ENCODE data around the gene RERE.

RERE gene

DNA sequence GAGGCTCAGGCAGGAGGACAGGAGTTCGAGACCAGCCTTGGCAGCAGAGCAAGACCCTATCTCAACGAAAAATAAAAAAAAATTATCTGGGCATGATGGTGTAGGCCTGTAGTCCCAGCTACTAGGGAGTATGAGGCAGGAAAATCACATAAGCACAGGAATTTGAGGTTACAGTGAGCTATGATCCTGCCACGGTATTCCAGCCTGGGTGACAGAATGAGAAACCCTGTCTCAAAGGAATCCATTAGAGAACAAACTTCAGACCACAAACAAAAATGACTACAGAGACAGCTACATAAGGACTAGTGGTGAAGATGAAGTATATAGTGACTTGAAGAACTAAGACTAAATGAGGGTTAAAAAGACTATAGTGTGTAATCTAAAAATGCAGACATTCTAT lies 233.1 kb downstream of the RERE start:
- H3K27ac ChIP-seq (ENCODE audit: low read depth, low read length): no peak overlapping the region
- H3K9ac ChIP-seq (ENCODE audit: low read length): no peak overlapping the region
- H3K36me3 ChIP-seq (ENCODE audit: control insufficient read depth, insufficient read depth, low read length): no peaks in the 10 kb centered on the region
- no peak overlapping the region for H3K4me3 ChIP-seq (ENCODE audit: low read length)
- H3K4me1 ChIP-seq (ENCODE audit: control insufficient read depth, insufficient read depth, low read length): no peaks in the 10 kb centered on the region
- H3K27me3 ChIP-seq (ENCODE audit: control insufficient read depth, insufficient read depth, low read length): no peaks in the 10 kb centered on the region

DNA sequence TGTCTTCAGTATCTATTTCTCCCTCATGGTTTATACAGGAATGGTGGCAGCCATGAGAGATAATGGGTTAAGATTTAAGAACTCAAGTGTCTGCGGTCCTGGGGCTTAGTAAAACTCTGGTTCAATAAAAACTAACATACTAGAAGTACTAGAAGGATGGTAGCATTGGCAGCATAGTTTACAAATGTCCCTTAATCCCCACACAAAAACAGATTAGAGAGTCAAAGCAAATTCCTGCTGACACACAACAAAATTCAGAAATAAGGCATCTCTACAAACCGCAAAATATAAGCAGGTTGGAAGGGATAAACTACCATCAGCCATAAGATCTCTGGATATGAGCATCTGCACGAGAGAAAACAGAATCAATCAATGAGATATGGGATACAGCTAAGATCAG lies 234.4 kb downstream of the RERE start:
- Histone ChIP-seq H3K27ac (ENCODE audit: low read depth, low read length) (no peak overlapping the region), H3K9ac (ENCODE audit: low read length) (no peak overlapping the region)

DNA sequence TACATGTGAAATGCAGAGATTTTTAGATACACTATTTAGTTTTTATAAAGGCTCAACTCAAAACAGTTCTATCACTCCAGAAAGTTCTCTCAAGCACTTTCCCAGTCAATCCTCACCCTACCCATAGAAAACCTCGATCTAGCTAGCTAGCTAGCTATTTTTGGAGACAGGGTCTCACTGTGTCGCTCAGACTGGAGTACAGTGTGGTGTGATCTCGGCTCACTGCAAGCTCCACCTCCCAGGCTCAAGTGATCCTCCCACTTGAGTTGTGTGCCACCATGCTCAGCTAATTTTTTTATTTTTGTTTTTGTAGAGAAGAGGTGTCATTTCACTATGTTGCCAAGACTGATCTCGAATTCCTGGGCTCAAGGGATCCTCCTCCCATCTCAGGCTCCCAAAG lies 236.9 kb downstream of the RERE start:
- Histone ChIP-seq H3K9ac (ENCODE audit: low read length) (no peak overlapping the region), H3K36me3 (ENCODE audit: control insufficient read depth, insufficient read depth, low read length) (no peaks in the 10 kb centered on the region), H3K4me1 (ENCODE audit: control insufficient read depth, insufficient read depth, low read length) (no peaks in the 10 kb centered on the region), H3K4me3 (ENCODE audit: low read length) (no peak overlapping the region), H3K27me3 (ENCODE audit: control insufficient read depth, insufficient read depth, low read length) (no peaks in the 10 kb centered on the region), H3K27ac (ENCODE audit: low read depth, low read length) (no peak overlapping the region)

More for the DNA sequence above, 234.4 kb downstream of the RERE start:
- H3K27me3 ChIP-seq (ENCODE audit: control insufficient read depth, insufficient read depth, low read length): no peaks in the 10 kb centered on the region
- H3K4me3 ChIP-seq (ENCODE audit: low read length): no peak overlapping the region
- H3K4me1 ChIP-seq (ENCODE audit: control insufficient read depth, insufficient read depth, low read length): no peaks in the 10 kb centered on the region
- no peaks in the 10 kb centered on the region for H3K36me3 ChIP-seq (ENCODE audit: control insufficient read depth, insufficient read depth, low read length)

GRCh38 chr1:8578936-8579335 lies 238.5 kb downstream of the RERE start:
- Histone ChIP-seq H3K9ac (ENCODE audit: low read length) (no peak overlapping the region), H3K27ac (ENCODE audit: low read depth, low read length) (no peak overlapping the region), H3K27me3 (ENCODE audit: control insufficient read depth, insufficient read depth, low read length) (no peaks in the 10 kb centered on the region), H3K36me3 (ENCODE audit: control insufficient read depth, insufficient read depth, low read length) (no peaks in the 10 kb centered on the region), H3K4me1 (ENCODE audit: control insufficient read depth, insufficient read depth, low read length) (no peaks in the 10 kb centered on the region), H3K4me3 (ENCODE audit: low read length) (no peak overlapping the region)

DNA sequence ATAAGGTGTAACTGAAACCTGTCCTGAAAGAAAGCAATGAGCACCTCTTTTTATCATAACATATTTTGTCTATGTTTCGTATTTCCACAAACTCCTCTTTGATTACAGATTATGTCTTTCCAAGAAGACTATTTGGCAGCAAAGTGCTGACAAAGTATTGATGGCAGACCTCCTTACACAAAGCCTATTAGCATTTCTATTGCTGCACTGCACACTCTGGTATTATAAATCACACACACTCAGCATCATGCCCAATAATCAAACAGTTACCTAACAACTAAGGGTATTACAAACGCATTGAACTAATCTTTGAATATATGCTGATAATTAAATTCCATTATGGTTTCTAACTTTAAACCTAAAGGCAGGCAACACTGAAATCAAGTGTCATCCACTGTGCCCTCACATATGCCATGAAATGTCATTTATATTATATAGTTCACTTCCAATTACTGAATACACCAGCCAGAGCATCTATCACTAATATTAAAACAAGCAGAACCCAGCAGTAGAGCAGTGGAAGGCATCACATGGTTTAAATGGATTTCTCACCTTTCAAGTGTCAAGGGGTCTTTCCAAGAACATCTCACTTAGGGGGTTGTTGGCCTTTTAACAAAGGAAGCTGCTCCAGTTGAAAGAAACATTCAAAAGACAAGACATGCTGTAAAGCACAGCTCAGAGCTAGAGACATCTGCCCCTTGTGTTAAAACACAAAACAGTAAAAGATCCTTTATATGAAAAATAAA lies 239.1 kb downstream of the RERE start:
- H3K36me3 ChIP-seq (ENCODE audit: control insufficient read depth, insufficient read depth, low read length): no peaks in the 10 kb centered on the region
- H3K27ac ChIP-seq (ENCODE audit: low read depth, low read length): no peak overlapping the region
- no peak overlapping the region for H3K9ac ChIP-seq (ENCODE audit: low read length)
- no peaks in the 10 kb centered on the region for H3K4me1 ChIP-seq (ENCODE audit: control insufficient read depth, insufficient read depth, low read length)
- no peaks in the 10 kb centered on the region for H3K27me3 ChIP-seq (ENCODE audit: control insufficient read depth, insufficient read depth, low read length)
- H3K4me3 ChIP-seq (ENCODE audit: low read length): no peak overlapping the region

DNA sequence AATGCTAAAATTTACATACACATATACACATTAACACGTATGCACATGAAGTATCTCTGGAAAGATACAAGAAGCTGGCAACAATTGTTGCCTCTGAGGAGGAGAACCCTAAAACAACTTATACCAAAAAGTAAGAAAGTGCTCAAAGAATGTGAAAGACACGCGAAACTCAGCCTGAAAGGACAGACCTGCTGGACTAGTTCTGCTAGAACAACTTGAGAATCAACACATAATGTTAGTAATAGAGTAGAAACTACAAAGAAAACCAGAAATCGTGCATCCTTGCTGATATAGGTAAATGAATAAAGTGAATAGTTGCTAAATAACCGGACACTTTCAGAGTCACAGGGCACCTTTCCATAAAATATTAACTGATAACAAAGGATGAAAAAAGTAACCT lies 242.5 kb downstream of the RERE start:
- H3K27ac ChIP-seq (ENCODE audit: low read depth, low read length): no peak overlapping the region

DNA sequence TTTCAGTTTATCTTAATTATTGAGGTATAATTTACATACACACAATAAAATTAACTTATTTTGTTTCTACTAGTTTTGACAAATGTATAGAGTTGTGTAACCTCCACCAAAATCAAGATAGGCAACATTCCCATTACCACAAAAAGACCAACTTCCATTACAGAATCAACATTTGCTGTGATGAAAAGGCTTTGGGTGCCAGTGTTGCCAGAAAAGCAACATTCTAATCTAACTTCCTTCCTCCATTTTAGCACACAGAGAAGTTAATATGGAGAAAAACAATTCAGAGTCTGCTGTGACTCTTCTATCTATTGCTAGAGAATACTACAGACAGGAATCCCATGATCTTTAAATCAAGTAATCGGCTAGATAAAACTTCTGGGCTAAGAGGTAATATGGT lies 245.3 kb downstream of the RERE start:
- H3K9ac ChIP-seq (ENCODE audit: low read length): no peak overlapping the region
- peaks cover 4% of the 10 kb centered on the region for H3K4me1 ChIP-seq (ENCODE audit: control insufficient read depth, insufficient read depth, low read length)
- no peaks in the 10 kb centered on the region for H3K27me3 ChIP-seq (ENCODE audit: control insufficient read depth, insufficient read depth, low read length)
- no peak overlapping the region for H3K27ac ChIP-seq (ENCODE audit: low read depth, low read length)
- no peak overlapping the region for H3K4me3 ChIP-seq (ENCODE audit: low read length)
- no peaks in the 10 kb centered on the region for H3K36me3 ChIP-seq (ENCODE audit: control insufficient read depth, insufficient read depth, low read length)

More for the DNA sequence above, 242.5 kb downstream of the RERE start:
- no peak overlapping the region for H3K9ac ChIP-seq (ENCODE audit: low read length)
- H3K36me3 ChIP-seq (ENCODE audit: control insufficient read depth, insufficient read depth, low read length): no peaks in the 10 kb centered on the region
- H3K4me1 ChIP-seq (ENCODE audit: control insufficient read depth, insufficient read depth, low read length): peaks cover 4% of the 10 kb centered on the region
- H3K4me3 ChIP-seq (ENCODE audit: low read length): no peak overlapping the region
- no peaks in the 10 kb centered on the region for H3K27me3 ChIP-seq (ENCODE audit: control insufficient read depth, insufficient read depth, low read length)

GRCh38 chr1:8571200-8571984 lies 246.0 kb downstream of the RERE start:
- Histone ChIP-seq H3K27me3 (ENCODE audit: control insufficient read depth, insufficient read depth, low read length) (no peaks in the 10 kb centered on the region), H3K27ac (ENCODE audit: low read depth, low read length) (no peak overlapping the region), H3K4me1 (ENCODE audit: control insufficient read depth, insufficient read depth, low read length) (peaks cover 4% of the 10 kb centered on the region), H3K36me3 (ENCODE audit: control insufficient read depth, insufficient read depth, low read length) (no peaks in the 10 kb centered on the region), H3K4me3 (ENCODE audit: low read length) (no peak overlapping the region), H3K9ac (ENCODE audit: low read length) (no peak overlapping the region)

DNA sequence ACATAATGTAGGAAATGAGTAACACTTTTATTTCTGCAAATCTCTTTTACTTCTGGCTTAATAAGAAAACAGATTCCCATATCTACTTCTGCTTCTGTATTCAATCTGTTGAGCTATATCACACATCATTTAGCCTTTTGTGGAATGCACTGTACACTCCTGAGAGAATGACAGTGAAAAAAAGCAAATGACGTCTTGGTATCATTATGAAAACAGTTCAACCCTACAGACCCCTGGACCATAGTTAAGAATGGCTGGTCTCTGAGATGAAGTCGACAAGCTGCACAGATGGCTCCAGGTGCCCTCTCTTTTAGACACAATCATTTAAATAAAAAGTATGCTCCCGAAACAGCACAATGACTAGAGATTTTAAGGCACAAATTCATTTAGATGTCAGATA lies 247.0 kb downstream of the RERE start:
- H3K9ac ChIP-seq (ENCODE audit: low read length): no peak overlapping the region
- H3K4me1 ChIP-seq (ENCODE audit: control insufficient read depth, insufficient read depth, low read length): peaks cover 4% of the 10 kb centered on the region
- H3K36me3 ChIP-seq (ENCODE audit: control insufficient read depth, insufficient read depth, low read length): no peaks in the 10 kb centered on the region
- no peak overlapping the region for H3K27ac ChIP-seq (ENCODE audit: low read depth, low read length)
- no peak overlapping the region for H3K4me3 ChIP-seq (ENCODE audit: low read length)
- H3K27me3 ChIP-seq (ENCODE audit: control insufficient read depth, insufficient read depth, low read length): no peaks in the 10 kb centered on the region

DNA sequence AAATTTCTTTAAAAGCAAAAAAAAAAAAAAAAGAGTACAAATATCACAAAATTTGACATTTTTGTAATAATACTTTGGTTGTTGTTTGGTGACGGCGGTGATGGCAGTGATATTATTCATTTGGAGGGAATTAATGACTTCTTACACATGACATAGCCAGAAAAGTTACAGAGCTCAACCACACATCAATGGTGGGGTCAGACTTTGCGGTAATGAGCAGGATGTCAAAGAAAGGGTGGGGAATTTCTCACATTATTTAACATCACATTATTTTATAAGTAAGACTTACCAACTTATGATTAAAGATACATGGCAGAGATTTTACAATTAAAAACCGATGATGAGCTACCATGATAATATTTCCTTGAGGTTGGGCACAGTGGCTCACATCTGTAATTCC lies 248.2 kb downstream of the RERE start:
- peaks cover 4% of the 10 kb centered on the region for H3K4me1 ChIP-seq (ENCODE audit: control insufficient read depth, insufficient read depth, low read length)
- H3K27me3 ChIP-seq (ENCODE audit: control insufficient read depth, insufficient read depth, low read length): no peaks in the 10 kb centered on the region
- H3K36me3 ChIP-seq (ENCODE audit: control insufficient read depth, insufficient read depth, low read length): no peaks in the 10 kb centered on the region
- no peak overlapping the region for H3K9ac ChIP-seq (ENCODE audit: low read length)
- no peak overlapping the region for H3K4me3 ChIP-seq (ENCODE audit: low read length)
- no peak overlapping the region for H3K27ac ChIP-seq (ENCODE audit: low read depth, low read length)

DNA sequence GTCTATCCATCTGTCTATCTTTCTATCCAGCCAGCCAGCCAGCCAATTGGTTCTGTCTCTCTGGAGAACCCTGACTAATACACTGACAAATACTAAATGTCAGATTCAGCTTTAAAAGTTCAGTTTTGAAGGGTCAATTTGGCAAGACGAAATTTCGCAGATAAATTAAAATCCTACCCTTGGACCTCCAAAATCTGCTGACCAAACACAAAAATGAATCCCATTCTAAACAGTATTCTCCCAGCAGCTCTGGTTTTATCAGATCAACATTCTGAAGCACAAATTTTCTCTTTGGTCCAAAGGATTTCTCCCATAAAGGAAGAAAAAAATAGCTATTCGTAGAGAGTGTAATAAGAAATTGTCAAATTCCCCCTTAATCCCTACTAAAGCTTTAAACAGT lies 248.6 kb downstream of the RERE start:
- Histone ChIP-seq H3K27me3 (ENCODE audit: control insufficient read depth, insufficient read depth, low read length) (no peaks in the 10 kb centered on the region), H3K4me3 (ENCODE audit: low read length) (no peak overlapping the region), H3K9ac (ENCODE audit: low read length) (no peak overlapping the region), H3K36me3 (ENCODE audit: control insufficient read depth, insufficient read depth, low read length) (no peaks in the 10 kb centered on the region), H3K4me1 (ENCODE audit: control insufficient read depth, insufficient read depth, low read length) (peaks cover 4% of the 10 kb centered on the region), H3K27ac (ENCODE audit: low read depth, low read length) (no peak overlapping the region)

GRCh38 chr1:8567146-8567545 lies 250.3 kb downstream of the RERE start:
- H3K4me1 ChIP-seq (ENCODE audit: control insufficient read depth, insufficient read depth, low read length): peaks cover 4% of the 10 kb centered on the region
- H3K27ac ChIP-seq (ENCODE audit: low read depth, low read length): no peak overlapping the region
- no peak overlapping the region for H3K9ac ChIP-seq (ENCODE audit: low read length)
- H3K27me3 ChIP-seq (ENCODE audit: control insufficient read depth, insufficient read depth, low read length): no peaks in the 10 kb centered on the region
- H3K36me3 ChIP-seq (ENCODE audit: control insufficient read depth, insufficient read depth, low read length): no peaks in the 10 kb centered on the region
- no peak overlapping the region for H3K4me3 ChIP-seq (ENCODE audit: low read length)

DNA sequence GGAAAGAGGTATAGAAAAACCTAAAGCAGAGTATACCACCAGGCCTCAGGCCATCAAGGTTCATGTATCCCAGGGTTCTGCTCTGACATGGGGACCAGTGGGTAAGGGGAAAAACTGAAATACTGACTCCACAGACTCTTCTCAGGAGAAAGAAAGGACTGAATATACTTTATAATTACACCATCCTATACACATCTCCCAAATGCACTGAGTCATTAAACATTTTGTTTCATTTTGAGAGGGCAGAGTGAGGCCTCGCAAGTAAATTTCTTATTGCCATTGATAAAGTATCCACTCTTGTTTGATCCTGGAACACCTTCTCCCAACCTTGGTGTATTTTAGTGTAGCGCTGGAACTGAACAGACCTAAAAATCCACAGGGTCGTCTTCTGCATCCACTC lies 251.6 kb downstream of the RERE start:
- H3K4me1 ChIP-seq (ENCODE audit: control insufficient read depth, insufficient read depth, low read length): no peaks in the 10 kb centered on the region
- no peak overlapping the region for H3K9ac ChIP-seq (ENCODE audit: low read length)
- no peaks in the 10 kb centered on the region for H3K36me3 ChIP-seq (ENCODE audit: control insufficient read depth, insufficient read depth, low read length)
- no peak overlapping the region for H3K27ac ChIP-seq (ENCODE audit: low read depth, low read length)
- H3K4me3 ChIP-seq (ENCODE audit: low read length): no peak overlapping the region
- H3K27me3 ChIP-seq (ENCODE audit: control insufficient read depth, insufficient read depth, low read length): no peaks in the 10 kb centered on the region

Measured in rectal smooth muscle tissue (tissue), 1 donor.